Nephron (organoid): Measurements from ENCODE around the gene PHLPP1.
A peak's percentile ranks its signal among the peaks of the same experiment; 100 is the strongest.
"Not testable (repeated sequence)": the region's sequence is repeated elsewhere in the genome, so short reads cannot be mapped to it uniquely, and the experiment has no call there.

Source experiments
- H3K27ac Mint-ChIP-seq, 3 experiments: 2 replicates each; pipeline ENCODE4 v1.8.0; 2020; ENCODE audit warnings: mixed read lengths in 3 of 3, mild to moderate bottlenecking in 2 of 3, moderate library complexity in 1 of 3
- H3K27me3 Mint-ChIP-seq: 2 replicates; pipeline ENCODE4 v1.8.0; 2021; ENCODE audit warnings: low read depth, mild to moderate bottlenecking, moderate library complexity, mixed read lengths
- H3K36me3 Mint-ChIP-seq: 2 replicates; pipeline ENCODE4 v1.8.0; 2020; ENCODE audit warnings: low read depth, mixed read lengths
- H3K4me1 Mint-ChIP-seq: 2 replicates; pipeline ENCODE4 v1.8.0; 2020; ENCODE audit warnings: mixed read lengths
- H3K4me3 Mint-ChIP-seq, 3 experiments: 2 replicates each; pipeline ENCODE4 v1.8.0; 2020; ENCODE audit warnings: mild to moderate bottlenecking in 3 of 3, mixed read lengths in 3 of 3, moderate library complexity in 2 of 3
- H3K9me3 Mint-ChIP-seq: 2 replicates; pipeline ENCODE4 v1.8.0; 2020; ENCODE audit warnings: mixed read lengths
- TF ChIP-seq, protein P1 (sequence below), 3 experiments: fragments of 200-600 bp; sonication (generic); IDR thresholded peaks; one replicate each; pipeline ENCODE4 v1.5.0; 2021; ENCODE audit warnings: antibody characterized with exemption in 3 of 3; ENCODE audit not compliant: unreplicated experiment in 3 of 3

Gene PHLPP1

GRCh38 chr18:62737241-62737873 lies 22.0 kb downstream of the PHLPP1 start:
- peaks cover 10% of the 10 kb centered on the region for H3K9me3 Mint-ChIP-seq
- H3K27ac Mint-ChIP-seq, result no peak overlapping the region
- H3K27me3 Mint-ChIP-seq, result no peaks in the 10 kb centered on the region
- H3K4me1 Mint-ChIP-seq, result peaks cover 8% of the 10 kb centered on the region
- H3K4me3 Mint-ChIP-seq, result no peak overlapping the region
- TF ChIP-seq, protein P1, sequence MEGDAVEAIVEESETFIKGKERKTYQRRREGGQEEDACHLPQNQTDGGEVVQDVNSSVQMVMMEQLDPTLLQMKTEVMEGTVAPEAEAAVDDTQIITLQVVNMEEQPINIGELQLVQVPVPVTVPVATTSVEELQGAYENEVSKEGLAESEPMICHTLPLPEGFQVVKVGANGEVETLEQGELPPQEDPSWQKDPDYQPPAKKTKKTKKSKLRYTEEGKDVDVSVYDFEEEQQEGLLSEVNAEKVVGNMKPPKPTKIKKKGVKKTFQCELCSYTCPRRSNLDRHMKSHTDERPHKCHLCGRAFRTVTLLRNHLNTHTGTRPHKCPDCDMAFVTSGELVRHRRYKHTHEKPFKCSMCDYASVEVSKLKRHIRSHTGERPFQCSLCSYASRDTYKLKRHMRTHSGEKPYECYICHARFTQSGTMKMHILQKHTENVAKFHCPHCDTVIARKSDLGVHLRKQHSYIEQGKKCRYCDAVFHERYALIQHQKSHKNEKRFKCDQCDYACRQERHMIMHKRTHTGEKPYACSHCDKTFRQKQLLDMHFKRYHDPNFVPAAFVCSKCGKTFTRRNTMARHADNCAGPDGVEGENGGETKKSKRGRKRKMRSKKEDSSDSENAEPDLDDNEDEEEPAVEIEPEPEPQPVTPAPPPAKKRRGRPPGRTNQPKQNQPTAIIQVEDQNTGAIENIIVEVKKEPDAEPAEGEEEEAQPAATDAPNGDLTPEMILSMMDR (IDR thresholded peaks at IDR 0.05; ENCODE audit: unreplicated experiment in 3 of 3), result no peak
- peaks cover 25% of the 10 kb centered on the region for H3K36me3 Mint-ChIP-seq

DNA sequence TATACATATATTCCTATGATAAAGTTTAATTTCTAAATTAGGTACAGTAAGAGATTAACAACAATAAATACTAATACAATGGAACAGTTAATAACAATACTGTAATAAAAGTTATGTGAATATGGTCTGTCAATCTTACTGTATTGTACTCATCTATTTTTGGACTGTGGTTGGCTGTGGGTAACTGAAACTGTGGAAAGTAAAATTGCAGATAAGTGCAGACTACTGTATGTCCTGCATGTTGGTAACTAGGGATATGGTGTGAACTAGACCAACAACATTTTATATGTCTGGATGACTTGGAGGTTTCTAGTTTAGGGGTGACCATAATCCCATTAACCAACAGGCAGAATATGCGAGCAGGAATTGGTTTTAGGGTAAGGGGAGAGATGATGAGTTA lies 23.3 kb downstream of the PHLPP1 start:
- peaks cover 8% of the 10 kb centered on the region for H3K4me1 Mint-ChIP-seq
- peaks cover 3% of the 10 kb centered on the region for H3K9me3 Mint-ChIP-seq
- H3K4me3 Mint-ChIP-seq, result no peak overlapping the region
- peaks cover 15% of the 10 kb centered on the region for H3K36me3 Mint-ChIP-seq
- no peaks in the 10 kb centered on the region for H3K27me3 Mint-ChIP-seq
- no peak overlapping the region for H3K27ac Mint-ChIP-seq
- TF ChIP-seq, protein P1 (IDR thresholded peaks at IDR 0.05; ENCODE audit: unreplicated experiment in 3 of 3), result no peak

DNA sequence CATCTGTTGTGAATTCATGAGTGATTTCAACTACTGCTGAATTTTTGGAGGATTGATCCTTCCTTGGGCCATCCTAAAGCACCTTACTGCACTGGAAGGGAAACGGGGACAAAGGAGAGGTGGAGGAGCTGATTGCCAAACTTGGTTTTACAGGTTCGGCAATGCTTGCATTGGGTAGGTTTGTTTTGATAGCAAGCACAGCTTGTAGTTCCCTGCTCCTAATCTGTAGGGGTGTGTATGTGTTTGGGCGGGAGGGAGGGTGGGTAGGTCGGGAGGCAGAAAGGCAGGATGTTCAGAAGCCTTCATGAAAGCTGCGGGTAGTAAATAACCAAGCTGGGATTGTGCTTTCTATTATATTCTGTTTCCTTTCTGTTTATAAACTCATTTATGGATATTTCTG lies 24.6 kb downstream of the PHLPP1 start:
- H3K27me3 Mint-ChIP-seq, result no peaks in the 10 kb centered on the region
- peaks cover 3% of the 10 kb centered on the region for H3K9me3 Mint-ChIP-seq
- TF ChIP-seq, protein P1 (IDR thresholded peaks at IDR 0.05; ENCODE audit: unreplicated experiment in 3 of 3), result no peak
- H3K4me3 Mint-ChIP-seq, result no peak overlapping the region
- H3K4me1 Mint-ChIP-seq, result peaks cover 5% of the 10 kb centered on the region
- peaks cover 9% of the 10 kb centered on the region for H3K36me3 Mint-ChIP-seq
- H3K27ac Mint-ChIP-seq, result no peak overlapping the region

DNA sequence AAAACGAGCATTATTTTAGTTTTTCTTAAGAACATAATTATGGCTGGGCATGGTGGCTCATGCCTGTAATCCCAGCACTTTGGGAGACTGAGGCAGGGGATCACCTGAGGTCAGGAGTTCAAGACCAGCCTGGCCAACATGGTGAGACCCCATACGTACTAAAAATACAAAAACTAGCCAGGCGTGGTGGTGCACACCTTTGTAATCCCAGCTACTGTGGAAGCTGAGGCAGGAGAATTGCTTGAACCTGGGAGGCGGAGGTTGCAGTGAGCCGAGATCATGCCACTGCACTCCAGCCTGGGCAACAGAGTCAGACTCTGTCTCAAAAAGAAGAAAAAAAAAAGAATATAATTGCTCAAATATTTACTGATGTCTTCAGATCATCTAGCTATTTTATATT lies 25.3 kb downstream of the PHLPP1 start:
- H3K4me3 Mint-ChIP-seq, H3K27me3 Mint-ChIP-seq, H3K27ac Mint-ChIP-seq, H3K36me3 Mint-ChIP-seq, H3K9me3 Mint-ChIP-seq: not testable (repeated sequence)
- H3K4me1 Mint-ChIP-seq, result peaks cover 11% of the 10 kb centered on the region

- H3K4me3 Mint-ChIP-seq, result no peak overlapping the region
- H3K9me3 Mint-ChIP-seq, result peaks cover 3% of the 10 kb centered on the region
- H3K27me3 Mint-ChIP-seq, result no peaks in the 10 kb centered on the region
- H3K36me3 Mint-ChIP-seq, result peaks cover 9% of the 10 kb centered on the region
- TF ChIP-seq, protein P1 (IDR thresholded peaks at IDR 0.05; ENCODE audit: unreplicated experiment in 3 of 3), result no peak
- H3K27ac Mint-ChIP-seq, result peak overlapping the region in 1 of 3 experiments; percentile 69
- H3K4me1 Mint-ChIP-seq, result peaks cover 13% of the 10 kb centered on the region
Measured at GRCh38 chr18:62741118-62741566, 25.8 kb downstream of the PHLPP1 start.

- peak overlapping the region in 1 of 3 experiments; percentile 69 for H3K27ac Mint-ChIP-seq
- TF ChIP-seq, protein P1 (IDR thresholded peaks at IDR 0.05; ENCODE audit: unreplicated experiment in 3 of 3), result no peak
- peaks cover 3% of the 10 kb centered on the region for H3K9me3 Mint-ChIP-seq
- H3K27me3 Mint-ChIP-seq, result no peaks in the 10 kb centered on the region
- H3K4me3 Mint-ChIP-seq, result no peak overlapping the region
- H3K36me3 Mint-ChIP-seq, result peaks cover 9% of the 10 kb centered on the region
- H3K4me1 Mint-ChIP-seq, result peaks cover 13% of the 10 kb centered on the region
Measured at GRCh38 chr18:62741584-62741983, 26.2 kb downstream of the PHLPP1 start.
